OCI-LY7 (cell line): ENCODE data around the gene KIRREL3. TPM values are rescaled to one million over a fixed set of nuclear protein-coding genes. Genes with fewer than 3 reads are reported as not detected.

Source experiments
- BruUV-seq: library from RNA; stranded (reverse); fragments of 400-500 nt; replicated peaks from 2 replicates; lab custom pipeline; 2021; lab: Mats Ljungman, UMichigan
- CTCF ChIA-PET: fragments of 300-600 bp; sonication (Branson Sonifier 250); formaldehyde crosslinking; loops from one replicate; lab custom pipeline; 2022; ENCODE audit warnings: antibody characterized with exemption; ENCODE audit not compliant: unreplicated experiment; lab: Charles Lee
- POLR2A ChIA-PET: fragments of 300-600 bp; sonication (Branson Sonifier 250); formaldehyde crosslinking; loops from one replicate; lab custom pipeline; 2022; ENCODE audit warnings: antibody characterized with exemption; lab: Charles Lee
- DNase-seq: peaks from one replicate; pipeline ENCODE4 v3.0.0-alpha.2; 2015; ENCODE audit warnings: low spot score
- H2AFZ ChIP-seq: fragments of 200-600 bp; sonication (generic), shearing (Covaris generic); 2 replicates; pipeline ENCODE4 v1.6.1; 2014; ENCODE audit warnings: mild to moderate bottlenecking, antibody characterized with exemption, low read length, moderate library complexity
- H3K27ac ChIP-seq: fragments of 200-600 bp; sonication (generic); 2 replicates; pipeline ENCODE4 v1.5.1; 2014; ENCODE audit warnings: mixed run types, low read depth, mild to moderate bottlenecking, moderate library complexity, low read length, inconsistent platforms; ENCODE audit not compliant: poor library complexity, severe bottlenecking
- H3K36me3 ChIP-seq: fragments of 200-600 bp; sonication (generic); 2 replicates; pipeline ENCODE4 v1.6.1; 2014; ENCODE audit warnings: mild to moderate bottlenecking, antibody characterized with exemption, low read length, moderate library complexity, mixed read lengths; ENCODE audit not compliant: insufficient read depth
- H3K4me1 ChIP-seq: fragments of 200-600 bp; sonication (generic); 2 replicates; pipeline ENCODE4 v1.5.1; 2014; ENCODE audit warnings: mild to moderate bottlenecking, low read length; ENCODE audit not compliant: insufficient read depth, poor library complexity, severe bottlenecking
- H3K4me2 ChIP-seq: fragments of 200-600 bp; sonication (generic); 2 replicates; pipeline ENCODE4 v1.6.1; 2014; ENCODE audit warnings: mild to moderate bottlenecking, low read length
- H3K4me3 ChIP-seq: fragments of 200-600 bp; sonication (generic); 2 replicates; pipeline ENCODE4 v1.5.1; 2014; ENCODE audit warnings: mild to moderate bottlenecking, low read depth, low read length; ENCODE audit not compliant: poor library complexity, severe bottlenecking
- H3K79me2 ChIP-seq: fragments of 200-600 bp; sonication (generic); 2 replicates; pipeline ENCODE4 v1.6.1; 2016; ENCODE audit warnings: low read depth, mild to moderate bottlenecking, low read length, moderate library complexity, mixed read lengths; ENCODE audit not compliant: insufficient read depth
- H3K9me2 ChIP-seq: fragments of 200-600 bp; sonication (generic); 2 replicates; pipeline ENCODE4 v1.6.1; 2016; ENCODE audit warnings: mild to moderate bottlenecking, low read length, mixed read lengths; ENCODE audit not compliant: insufficient read depth
- H3K9me3 ChIP-seq: fragments of 200-600 bp; sonication (generic); 2 replicates; pipeline ENCODE4 v1.6.1; 2014; ENCODE audit warnings: mild to moderate bottlenecking, mixed run types, low read length, mixed read lengths
- H4K20me1 ChIP-seq: fragments of 200-600 bp; sonication (generic); 2 replicates; pipeline ENCODE4 v1.6.1; 2014; ENCODE audit warnings: mild to moderate bottlenecking, antibody characterized with exemption, low read length, moderate library complexity, mixed read lengths; ENCODE audit not compliant: insufficient read depth
- CTCF ChIP-seq: fragments of 200-600 bp; sonication (generic); conservative IDR thresholded peaks from 2 replicates; pipeline ENCODE4 v1.5.1; 2014; ENCODE audit warnings: mild to moderate bottlenecking, antibody characterized with exemption, low read length, moderate library complexity, mixed read lengths
- EZH2phosphoT487 ChIP-seq: fragments of 200-600 bp; sonication (generic); IDR thresholded peaks from 2 replicates; pipeline ENCODE4 v1.6.1; 2018; ENCODE audit warnings: low read depth, borderline replicate concordance, mild to moderate bottlenecking, mixed run types, antibody characterized with exemption, low read length, moderate library complexity, mixed read lengths
- intact Hi-C: fragments of 100-400 bp; cut with micrococcal nuclease; formaldehyde crosslinking; loops from one replicate; pipeline ENCODE4 v1.10.0; 2022; ENCODE audit not compliant: unreplicated experiment
- total RNA-seq, 2 experiments: library from RNA; depleted of rRNA in 1 of 2; stranded (reverse); fragments of >200 nt in 1 of 2; shearing (Covaris generic) in 1 of 2; gene quantifications; 2 replicates each; pipeline ENCODE4 v1.2.3, GENCODE V29; 2014 to 2022

KIRREL3 gene
- total RNA-seq, 2 experiments from 2014 or later, result not detected

- DNase-seq, result no peak
- Histone ChIP-seq H3K4me1 (no peaks in the 10 kb centered on the region), H4K20me1 (no peaks in the 10 kb centered on the region), H3K36me3 (no peaks in the 10 kb centered on the region), H3K27ac (no peak overlapping the region), H3K79me2 (no peaks in the 10 kb centered on the region), H3K9me3 (no peaks in the 10 kb centered on the region), H3K4me2 (no peak overlapping the region), H3K4me3 (no peak overlapping the region), H3K9me2 (no peaks in the 10 kb centered on the region), H2AFZ (no peak overlapping the region)
- intact Hi-C loops, result no loop called here
- BruUV-seq, result no TSS peak
- ChIA-PET CTCF (no interaction called here), POLR2A (no interaction called here)
- TF ChIP-seq EZH2phosphoT487, result no peak
- TF ChIP-seq CTCF, result no peak
Measured at GRCh38 chr11:126776119-126776518, 224.5 kb downstream of the KIRREL3 start.

- Histone ChIP-seq H3K9me3 (no peaks in the 10 kb centered on the region), H3K4me2 (no peak overlapping the region), H3K9me2 (no peaks in the 10 kb centered on the region), H3K27ac (no peak overlapping the region), H4K20me1 (no peaks in the 10 kb centered on the region), H2AFZ (no peak overlapping the region), H3K36me3 (no peaks in the 10 kb centered on the region), H3K4me1 (no peaks in the 10 kb centered on the region), H3K4me3 (no peak overlapping the region), H3K79me2 (no peaks in the 10 kb centered on the region)
- intact Hi-C loops, result no loop called here
- POLR2A ChIA-PET, result no interaction called here
- BruUV-seq, result no TSS peak
- CTCF ChIA-PET, result no interaction called here
- TF ChIP-seq CTCF, result no peak
- TF ChIP-seq EZH2phosphoT487, result no peak
- no peak for DNase-seq
Measured at GRCh38 chr11:126772267-126772666, 228.3 kb downstream of the KIRREL3 start.

- Histone ChIP-seq H4K20me1 (no peaks in the 10 kb centered on the region), H3K4me2 (no peak overlapping the region), H3K9me3 (no peaks in the 10 kb centered on the region), H2AFZ (no peak overlapping the region), H3K27ac (no peak overlapping the region), H3K79me2 (no peaks in the 10 kb centered on the region), H3K4me3 (no peak overlapping the region), H3K4me1 (no peaks in the 10 kb centered on the region), H3K9me2 (no peaks in the 10 kb centered on the region), H3K36me3 (no peaks in the 10 kb centered on the region)
- intact Hi-C loops, result no loop called here
- no peak for DNase-seq
- TF ChIP-seq EZH2phosphoT487 (no peak), CTCF (no peak)
- no TSS peak for BruUV-seq
- CTCF ChIA-PET, result no interaction called here
- POLR2A ChIA-PET, result interaction anchor here (0.7 kb wide), 1 partner anchor 730 kb away, joined by 3 read pairs; no protein-coding TSS in a partner anchor
Measured at GRCh38 chr11:126768702-126769101, 231.9 kb downstream of the KIRREL3 start.
